GM19238 (cell line): Measurements from ENCODE around the gene C1GALT1C1.

ENCODE experiments used
- DNase-seq: peaks from one replicate; pipeline ENCODE4 v3.0.0; 2011; ENCODE audit warnings: low spot score; ENCODE audit not compliant: insufficient read length

Gene C1GALT1C1

DNA sequence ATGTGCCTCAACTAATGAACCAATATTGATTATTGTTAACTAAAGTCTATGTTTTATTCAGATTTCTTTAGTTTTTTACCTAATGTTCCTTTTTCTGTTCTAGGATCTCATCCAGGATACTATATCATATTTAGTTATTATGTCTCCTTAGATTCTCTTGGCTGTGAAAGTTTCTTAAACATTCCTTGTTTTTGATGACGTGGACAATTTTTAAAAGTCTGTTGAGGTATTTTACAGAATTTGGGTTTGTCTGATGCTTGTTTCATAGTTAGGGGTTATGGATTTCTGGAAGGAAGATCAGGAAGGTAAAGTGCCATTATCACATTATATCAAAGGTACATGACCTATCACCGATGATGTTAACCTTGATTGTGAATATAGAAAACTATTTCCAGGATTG, 44.2 kb downstream of the C1GALT1C1 start:
- DNase-seq = no peak
